T-helper 9 cell (primary cell): ENCODE measurements around the gene ANKRD28.

Experiments
- DNase-seq: peaks from one replicate; pipeline ENCODE4 v3.0.0-alpha.2; 2020

The ANKRD28 gene

DNA sequence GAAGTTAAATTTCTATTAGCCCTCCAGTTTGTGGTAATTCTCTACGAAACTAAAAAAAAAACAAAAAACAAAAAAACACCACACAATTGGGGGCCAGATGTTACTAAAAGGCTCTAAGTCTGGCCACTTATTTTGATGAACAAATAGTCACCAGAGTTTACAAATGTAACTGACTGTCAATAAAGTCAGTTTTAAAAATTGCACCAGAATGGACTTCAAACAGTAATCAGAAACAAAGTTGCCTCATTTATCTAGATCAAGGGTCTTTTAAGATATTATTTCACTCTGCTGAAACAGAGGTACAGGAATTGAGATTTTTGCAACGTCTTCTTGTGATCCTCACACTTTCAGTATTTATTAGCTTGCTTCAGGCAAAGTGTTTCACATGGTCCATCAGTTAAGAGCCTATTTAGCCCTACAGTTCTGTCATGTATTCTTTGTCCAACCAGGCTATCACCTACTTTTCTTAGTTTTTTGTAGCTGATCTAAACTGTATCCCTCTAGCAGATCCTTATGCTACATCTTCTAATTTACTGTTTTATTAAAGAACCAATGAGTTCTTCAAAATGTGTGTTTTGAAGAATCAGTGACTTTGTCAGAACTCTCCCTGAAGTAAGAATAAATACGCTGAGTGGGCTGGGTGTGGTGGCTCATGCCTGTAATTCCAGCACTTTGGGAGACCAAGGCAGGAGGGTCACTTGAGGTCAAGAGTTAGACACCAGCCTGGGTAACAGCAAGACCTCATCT lies 74.7 kb downstream of the ANKRD28 start:
- no peak for DNase-seq

DNA sequence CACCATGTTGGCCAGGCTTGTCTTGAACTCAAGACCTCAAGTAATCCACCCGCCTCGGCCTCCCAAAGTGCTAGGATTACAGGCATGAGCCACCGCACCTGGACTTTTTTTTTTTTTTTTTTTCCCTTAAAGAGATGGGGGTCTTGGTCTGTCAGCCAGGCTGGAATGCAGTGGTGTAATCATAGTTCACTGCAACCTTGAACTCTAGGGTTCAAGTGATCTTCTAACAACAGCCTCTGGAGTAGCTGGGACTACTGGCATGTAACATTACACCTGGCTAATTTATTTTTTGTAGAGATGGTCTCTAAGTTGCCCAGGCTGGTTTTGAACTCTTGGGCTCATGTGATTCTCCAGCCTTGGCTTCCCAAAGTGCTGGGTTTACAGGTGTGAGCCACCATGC lies 81.6 kb downstream of the ANKRD28 start:
- DNase-seq = no peak

GRCh38 chr3:15714448-15714847 lies 83.3 kb downstream of the ANKRD28 start:
- no peak for DNase-seq

GRCh38 chr3:15713364-15713763 lies 84.4 kb downstream of the ANKRD28 start:
- no peak for DNase-seq

DNA sequence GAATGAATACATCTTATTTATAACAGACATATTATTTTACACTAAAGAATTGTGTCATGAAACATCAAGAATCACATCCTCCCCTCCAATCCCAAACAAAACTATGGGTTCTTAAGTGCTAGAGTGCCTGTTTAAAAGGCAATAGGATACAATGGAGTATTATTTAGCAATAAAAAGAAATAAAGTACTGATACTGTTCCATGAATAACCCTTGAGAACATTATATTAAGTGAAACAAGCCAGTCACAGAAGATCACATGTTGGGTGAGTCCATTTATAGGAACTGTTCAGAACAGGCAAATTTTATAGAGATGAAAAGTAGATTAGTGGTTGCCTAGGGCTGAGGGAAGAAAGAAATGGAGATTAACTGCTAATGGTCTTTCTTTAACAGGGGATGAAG lies 86.5 kb downstream of the ANKRD28 start:
- no peak for DNase-seq

DNA sequence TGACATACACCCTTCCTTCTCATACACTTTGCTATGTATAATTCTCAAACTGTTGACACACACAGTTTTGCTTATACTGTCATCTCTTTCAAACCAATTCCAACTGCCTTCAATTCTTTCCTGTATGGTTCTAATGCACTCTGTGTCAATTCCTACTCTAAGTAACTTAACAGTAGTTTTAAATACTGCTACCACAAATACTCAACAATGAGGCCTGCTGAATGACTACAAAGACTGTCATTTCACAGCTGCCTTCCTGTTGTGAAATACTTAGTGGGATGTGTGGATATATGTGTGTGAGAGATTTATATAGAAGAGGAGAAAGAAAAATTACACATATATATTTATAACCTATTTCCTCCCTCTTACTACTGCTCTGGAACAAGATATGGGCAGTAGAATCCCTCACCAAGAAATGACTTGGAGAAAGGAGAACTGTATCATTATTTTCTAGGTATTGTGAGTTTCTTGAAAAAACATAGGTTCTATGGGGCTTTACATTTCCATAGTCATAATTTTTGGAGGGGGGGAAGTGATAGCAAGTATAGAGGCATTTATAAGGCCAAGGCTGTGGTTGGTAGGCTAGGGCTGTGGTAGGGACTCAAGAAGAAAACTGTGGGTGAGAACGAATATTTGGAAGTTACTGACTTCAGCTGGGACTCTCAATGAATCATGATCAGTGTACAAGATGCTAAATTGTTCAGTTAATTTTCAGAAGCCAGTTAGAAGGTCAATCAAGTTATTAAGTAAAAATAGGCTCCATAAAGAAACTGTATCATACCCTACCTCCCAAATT lies 88.7 kb downstream of the ANKRD28 start:
- no peak for DNase-seq

DNA sequence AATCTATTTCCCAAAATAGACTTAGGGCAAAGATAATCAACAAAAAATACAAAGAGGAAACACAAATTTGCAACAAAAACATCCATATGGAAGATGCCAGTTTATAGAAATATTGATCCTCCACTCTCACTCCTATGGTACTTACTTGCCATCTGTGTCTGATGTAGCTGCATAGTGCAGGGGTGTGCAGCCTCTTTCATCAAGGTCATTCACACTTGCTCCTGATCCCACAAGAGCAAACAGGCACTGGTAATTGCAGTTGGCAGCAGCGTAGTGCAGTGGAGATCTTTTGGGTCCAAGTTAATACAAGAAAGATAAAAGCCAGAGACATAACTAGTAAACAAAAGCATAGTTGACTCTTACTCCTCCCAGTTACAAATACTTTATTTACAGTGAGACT lies 90.0 kb downstream of the ANKRD28 start:
- no peak for DNase-seq

DNA sequence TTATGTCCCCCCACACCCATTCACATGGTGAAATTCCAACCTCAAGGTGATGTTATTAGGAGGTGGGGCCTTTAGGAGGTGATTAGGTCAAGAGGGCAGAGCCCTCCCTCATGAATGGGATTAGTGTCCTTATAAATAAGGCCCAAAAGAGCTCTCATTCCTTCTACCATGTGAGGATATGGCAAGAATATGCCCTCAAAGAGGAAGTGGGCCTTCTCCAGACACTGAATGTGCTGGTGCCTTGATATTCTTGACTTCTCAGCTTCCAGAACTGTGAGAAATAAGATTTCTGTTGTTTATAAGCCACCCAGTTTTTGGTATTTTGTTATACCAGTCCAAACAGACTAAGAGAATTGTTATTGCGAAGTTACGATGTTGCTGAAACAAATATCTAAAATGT lies 94.4 kb downstream of the ANKRD28 start:
- no peak for DNase-seq

- DNase-seq = no peak
Observed at GRCh38 chr3:15694628-15695027, 103.2 kb downstream of the ANKRD28 start.

GRCh38 chr3:15693355-15693754 lies 104.4 kb downstream of the ANKRD28 start:
- no peak for DNase-seq

DNA sequence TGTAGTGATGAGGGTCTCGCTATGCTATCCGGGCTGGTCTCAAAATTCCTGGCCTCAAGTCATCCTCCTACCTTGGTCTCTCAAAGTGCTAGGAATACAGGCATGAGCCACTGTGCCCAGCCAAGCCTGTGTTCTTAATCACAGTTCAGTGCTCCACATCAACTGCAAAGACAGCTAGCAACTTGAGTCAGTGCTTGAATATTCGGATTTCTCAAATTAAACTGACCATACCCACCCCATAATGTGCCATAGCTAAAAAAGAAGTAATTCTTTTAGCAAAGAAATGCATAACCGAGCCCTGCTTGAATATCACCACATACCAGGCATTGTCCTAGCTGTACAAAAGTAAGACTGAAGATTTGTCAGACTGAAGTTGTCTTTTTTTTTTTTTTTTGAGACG lies 107.0 kb downstream of the ANKRD28 start:
- DNase-seq = no peak

- no peak for DNase-seq
Observed at GRCh38 chr3:15690230-15690629, 107.5 kb downstream of the ANKRD28 start.

DNA sequence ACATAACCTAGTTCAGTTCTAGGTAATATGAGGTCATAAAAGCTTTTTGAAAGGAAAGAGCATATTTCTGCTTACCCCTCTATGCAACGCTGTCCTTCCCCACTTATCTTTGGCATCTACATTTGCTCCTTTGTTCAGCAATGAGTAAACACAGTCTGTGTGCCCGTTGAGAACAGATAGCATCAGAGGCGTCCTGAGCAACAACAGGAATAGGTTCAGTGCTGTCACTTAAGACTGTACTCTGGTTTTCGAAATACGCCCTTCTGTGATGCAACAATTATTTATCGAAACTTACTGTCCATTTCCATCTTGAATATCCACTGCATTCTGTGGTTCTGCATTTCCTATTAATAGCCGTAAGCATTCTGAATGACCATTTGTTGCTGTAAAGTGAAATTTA lies 111.9 kb downstream of the ANKRD28 start:
- DNase-seq = no peak

DNA sequence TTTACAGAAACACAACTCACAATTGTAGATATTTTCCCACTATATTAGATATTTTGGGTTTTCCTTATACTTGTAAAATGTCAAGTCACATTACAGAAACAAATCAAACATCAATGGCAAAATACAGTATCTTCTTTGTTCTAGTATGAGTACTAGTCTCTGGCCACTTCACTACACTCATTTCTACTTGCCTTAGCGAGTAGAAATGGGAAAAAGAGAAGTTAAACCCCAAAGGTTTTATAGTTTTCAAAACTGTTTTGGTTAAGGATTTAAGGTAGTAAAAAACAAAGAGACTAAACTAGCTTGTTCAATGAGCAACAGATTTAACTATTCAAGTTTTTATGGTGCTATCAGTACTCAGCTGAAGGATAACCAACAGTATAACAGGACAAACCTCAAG lies 114.5 kb downstream of the ANKRD28 start:
- no peak for DNase-seq

DNA sequence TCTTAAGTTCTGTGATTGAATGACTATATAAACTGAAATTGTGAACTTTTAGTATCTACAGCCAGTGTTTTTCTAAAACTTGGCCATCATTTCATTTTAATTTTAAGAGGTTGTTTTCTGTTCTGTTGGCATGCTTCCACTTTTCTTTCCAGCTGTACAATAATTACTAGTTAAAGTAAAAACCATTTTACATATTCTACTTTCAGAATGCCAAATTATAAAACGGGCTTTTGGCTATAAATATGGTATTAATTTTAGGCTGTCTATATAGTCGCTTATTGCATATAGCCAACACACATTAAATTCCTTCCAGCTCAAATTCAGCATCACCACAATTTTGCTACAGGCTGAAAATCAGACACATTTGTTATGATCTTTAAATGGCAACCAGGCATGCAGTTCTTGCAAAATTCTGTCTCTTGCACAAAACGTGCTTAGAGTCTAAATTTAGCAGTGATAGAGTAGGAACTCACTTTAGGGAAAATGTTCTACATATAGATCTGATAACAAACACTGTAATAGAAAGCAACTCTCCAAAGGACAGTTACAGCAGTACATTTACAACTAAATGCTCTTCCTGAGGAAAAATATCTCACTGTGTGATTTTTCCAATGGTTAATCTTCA lies 115.1 kb downstream of the ANKRD28 start:
- no peak for DNase-seq

DNA sequence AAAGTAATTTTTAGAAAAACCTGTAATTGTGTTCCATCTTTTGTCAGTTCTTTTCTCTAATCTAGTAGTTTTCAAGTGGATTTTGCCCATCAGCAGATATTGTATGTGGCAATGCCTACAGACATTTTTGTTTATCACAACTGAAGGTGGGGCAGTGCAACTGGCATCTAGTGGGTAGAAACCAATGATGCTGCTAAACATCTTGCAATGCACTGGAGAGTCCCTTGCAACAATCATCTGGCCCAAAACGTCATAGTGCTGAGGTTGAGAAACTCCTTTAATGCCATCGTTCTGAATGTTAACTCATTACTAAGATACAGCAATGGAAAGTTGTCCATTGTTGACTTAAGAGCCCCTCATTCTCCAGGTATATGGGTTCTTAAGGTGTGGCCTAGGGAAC lies 116.1 kb downstream of the ANKRD28 start:
- DNase-seq = no peak

GRCh38 chr3:15679306-15679705 lies 118.5 kb downstream of the ANKRD28 start:
- no peak for DNase-seq

DNA sequence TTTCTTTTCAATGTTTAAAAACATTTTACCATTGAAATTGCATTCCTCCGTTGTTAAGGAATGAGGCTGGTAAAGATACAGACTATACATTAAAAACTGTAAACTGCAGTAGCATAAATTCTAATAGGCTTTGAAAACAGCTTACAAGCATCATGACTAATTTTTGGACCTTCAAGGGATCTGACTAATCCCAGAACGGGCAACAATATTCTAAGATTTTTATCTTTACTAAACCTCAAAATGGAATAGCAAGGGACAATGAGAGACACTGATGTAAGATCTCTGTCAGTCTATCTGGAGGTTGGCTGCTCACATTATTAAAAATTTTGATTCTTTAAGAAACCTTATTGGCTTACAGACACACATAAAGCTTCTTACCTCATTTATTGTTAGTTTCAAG lies 121.5 kb downstream of the ANKRD28 start:
- no peak for DNase-seq

DNA sequence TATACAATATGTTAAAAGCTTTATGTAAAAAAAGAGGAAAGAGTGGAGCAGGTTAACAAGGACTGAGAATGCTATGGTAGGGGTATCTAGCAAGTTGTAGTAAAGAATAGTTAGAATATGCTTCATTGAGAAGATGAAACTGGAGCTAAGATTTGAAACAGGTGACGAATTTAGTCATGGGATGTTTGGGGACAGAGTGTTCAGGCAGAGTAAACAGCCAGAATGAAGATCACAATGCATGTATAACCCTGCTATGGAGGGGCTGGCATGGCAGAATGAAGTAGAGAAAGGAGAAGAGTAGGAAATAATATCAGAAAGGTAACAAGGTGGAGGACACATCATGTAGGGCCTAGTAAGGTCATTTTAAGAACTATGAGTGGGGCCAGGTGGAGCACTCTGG lies 124.2 kb downstream of the ANKRD28 start:
- no peak for DNase-seq

DNA sequence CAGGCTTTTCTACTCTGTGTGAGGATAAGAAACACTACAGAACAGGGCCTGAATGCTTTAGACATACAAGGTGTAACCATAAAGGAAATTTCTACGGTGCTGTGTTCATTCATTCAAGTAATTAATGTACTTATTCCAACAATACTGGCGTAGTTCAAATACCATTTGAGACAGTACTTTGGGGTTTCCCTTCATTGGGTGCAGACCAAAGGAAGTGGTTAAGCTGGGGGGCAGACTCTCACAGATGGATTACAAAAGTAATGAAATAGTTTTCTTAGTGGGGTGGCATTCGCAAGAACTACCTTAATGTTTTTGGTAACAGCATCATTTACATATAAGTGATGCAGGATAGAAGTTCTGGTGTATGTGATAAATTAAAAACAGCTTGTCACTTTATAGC lies 130.3 kb downstream of the ANKRD28 start:
- peak; percentile 22 for DNase-seq

- DNase-seq = no peak
Observed at GRCh38 chr3:15666277-15666676, 131.5 kb downstream of the ANKRD28 start.

- DNase-seq = no peak
Observed at GRCh38 chr3:15665510-15666150, 132.1 kb downstream of the ANKRD28 start.

- DNase-seq = no peak
Observed at GRCh38 chr3:15664144-15664543, 133.6 kb downstream of the ANKRD28 start.
